ENCODE results near the gene TPD52L1. TPM values are rescaled to one million over a fixed set of nuclear protein-coding genes. Genes with fewer than 3 reads are reported as not detected.

TPD52L1 gene
- total and polyA plus RNA-seq, 3 experiments from 2014 or later = 0.18 TPM; not detected in 2

DNA sequence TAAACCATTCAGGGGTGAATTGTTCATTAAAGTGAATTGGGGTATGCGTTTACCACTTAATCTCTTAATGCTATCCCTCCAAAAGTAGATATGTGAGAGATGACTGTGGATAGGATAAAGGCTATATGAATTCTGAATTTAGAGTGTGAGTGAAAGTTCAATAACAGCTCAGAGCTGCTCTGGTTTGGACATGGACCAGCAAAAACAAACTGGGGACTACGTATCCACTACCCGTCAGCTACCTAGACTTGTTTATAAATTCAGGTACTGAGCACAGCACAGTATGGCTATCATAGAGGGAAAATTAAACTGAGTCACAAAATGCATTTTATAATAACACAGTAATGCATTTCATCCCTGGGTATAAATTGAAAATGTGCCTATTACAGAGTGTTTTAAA lies 103.8 kb downstream of the TPD52L1 start:
- Mint-ChIP-seq H3K9me3 (no peaks in the 10 kb centered on the region), H3K36me3 (no peaks in the 10 kb centered on the region), H3K27me3 (peaks cover 0 to 1% of the 10 kb centered on the region in 2 donors), H3K4me3 (no peak overlapping the region), H3K4me1 (no peaks in the 10 kb centered on the region), H3K27ac (no peak overlapping the region)
- ChIA-PET POLR2A (no interaction called here), CTCF (no interaction called here)
- Histone ChIP-seq H3K4me3 (ENCODE audit: low read length) (no peak overlapping the region), H3K27me3 (ENCODE audit: insufficient read depth, low read length, poor library complexity, severe bottlenecking) (no peaks in the 10 kb centered on the region), H3K9me3 (ENCODE audit: low read length) (no peaks in the 10 kb centered on the region), H3K4me1 (ENCODE audit: insufficient read depth, low read length) (no peaks in the 10 kb centered on the region), H3K36me3 (ENCODE audit: insufficient read depth, low read length) (no peaks in the 10 kb centered on the region), H3K27ac (ENCODE audit: low read depth, low read length) (no peak overlapping the region)
- no peak for DNase-seq

DNA sequence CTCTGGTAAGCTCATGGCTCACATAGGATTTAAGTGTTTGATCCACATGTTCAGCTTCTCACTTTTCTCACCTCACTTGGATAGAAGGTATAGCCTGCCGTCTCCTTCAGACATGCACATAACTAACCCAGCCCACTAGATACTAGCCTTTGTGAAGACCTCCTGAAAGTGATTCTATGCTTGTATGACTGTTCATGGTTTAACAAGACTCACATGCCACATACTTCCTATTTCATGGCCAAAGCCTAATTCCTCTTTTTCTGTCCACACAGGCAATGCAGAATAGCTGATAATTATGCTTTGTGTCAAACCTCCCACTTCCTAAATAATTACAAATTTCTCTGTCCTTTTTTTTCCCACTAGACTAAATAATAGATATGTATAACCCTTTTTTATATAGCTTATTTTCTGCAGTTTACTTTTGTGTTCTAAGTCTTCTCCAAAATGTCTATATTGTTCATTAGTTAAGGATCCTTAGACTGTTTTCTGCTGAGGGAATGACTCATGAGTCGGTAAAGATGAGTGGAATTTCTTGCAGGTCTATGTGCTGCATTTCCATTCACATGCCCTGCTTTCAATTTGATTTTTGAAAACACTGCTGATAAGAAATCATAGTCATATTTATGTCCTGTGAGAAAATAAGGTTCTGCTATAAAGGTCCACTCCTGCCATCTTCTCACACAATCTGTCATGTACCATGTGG lies 105.2 kb downstream of the TPD52L1 start:
- Mint-ChIP-seq H3K27me3 (no peaks in the 10 kb centered on the region), H3K9me3 (no peaks in the 10 kb centered on the region), H3K36me3 (no peaks in the 10 kb centered on the region), H3K4me1 (no peaks in the 10 kb centered on the region), H3K4me3 (no peak overlapping the region), H3K27ac (no peak overlapping the region)
- Histone ChIP-seq H3K4me3 (ENCODE audit: low read length) (no peak overlapping the region), H3K9me3 (ENCODE audit: low read length) (no peaks in the 10 kb centered on the region), H3K27me3 (ENCODE audit: insufficient read depth, low read length, poor library complexity, severe bottlenecking) (no peaks in the 10 kb centered on the region), H3K27ac (ENCODE audit: low read depth, low read length) (no peak overlapping the region), H3K4me1 (ENCODE audit: insufficient read depth, low read length) (no peaks in the 10 kb centered on the region), H3K36me3 (ENCODE audit: insufficient read depth, low read length) (no peaks in the 10 kb centered on the region)
- CTCF ChIA-PET = no interaction called here
- no peak for DNase-seq
- POLR2A ChIA-PET = no interaction called here

DNA sequence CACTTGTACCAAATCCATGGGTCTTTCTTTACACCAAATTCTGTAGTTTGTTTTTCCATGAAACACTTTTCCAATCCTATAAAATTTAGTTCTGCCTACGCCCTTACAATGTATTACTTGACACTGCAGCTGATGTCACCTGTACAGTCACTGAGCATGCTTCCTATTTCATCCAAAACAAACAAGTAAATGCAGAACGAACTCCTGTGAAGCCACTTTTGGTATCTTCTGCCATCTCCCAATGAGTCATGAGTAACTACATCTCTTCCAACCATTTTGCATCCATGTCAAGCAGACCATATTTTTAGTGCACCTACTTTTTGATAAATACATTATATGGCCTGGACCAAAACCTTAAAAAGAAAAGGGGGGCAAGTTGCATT lies 105.8 kb downstream of the TPD52L1 start:
- Mint-ChIP-seq H3K27me3 (no peaks in the 10 kb centered on the region), H3K4me1 (no peaks in the 10 kb centered on the region), H3K36me3 (no peaks in the 10 kb centered on the region), H3K27ac (no peak overlapping the region), H3K9me3 (no peaks in the 10 kb centered on the region), H3K4me3 (no peak overlapping the region)
- Histone ChIP-seq H3K9me3 (ENCODE audit: low read length) (no peaks in the 10 kb centered on the region), H3K27ac (ENCODE audit: low read depth, low read length) (no peak overlapping the region), H3K4me1 (ENCODE audit: insufficient read depth, low read length) (no peaks in the 10 kb centered on the region), H3K4me3 (ENCODE audit: low read length) (no peak overlapping the region), H3K36me3 (ENCODE audit: insufficient read depth, low read length) (no peaks in the 10 kb centered on the region), H3K27me3 (ENCODE audit: insufficient read depth, low read length, poor library complexity, severe bottlenecking) (no peaks in the 10 kb centered on the region)
- ChIA-PET POLR2A (no interaction called here), CTCF (no interaction called here)
- DNase-seq = no peak

DNA sequence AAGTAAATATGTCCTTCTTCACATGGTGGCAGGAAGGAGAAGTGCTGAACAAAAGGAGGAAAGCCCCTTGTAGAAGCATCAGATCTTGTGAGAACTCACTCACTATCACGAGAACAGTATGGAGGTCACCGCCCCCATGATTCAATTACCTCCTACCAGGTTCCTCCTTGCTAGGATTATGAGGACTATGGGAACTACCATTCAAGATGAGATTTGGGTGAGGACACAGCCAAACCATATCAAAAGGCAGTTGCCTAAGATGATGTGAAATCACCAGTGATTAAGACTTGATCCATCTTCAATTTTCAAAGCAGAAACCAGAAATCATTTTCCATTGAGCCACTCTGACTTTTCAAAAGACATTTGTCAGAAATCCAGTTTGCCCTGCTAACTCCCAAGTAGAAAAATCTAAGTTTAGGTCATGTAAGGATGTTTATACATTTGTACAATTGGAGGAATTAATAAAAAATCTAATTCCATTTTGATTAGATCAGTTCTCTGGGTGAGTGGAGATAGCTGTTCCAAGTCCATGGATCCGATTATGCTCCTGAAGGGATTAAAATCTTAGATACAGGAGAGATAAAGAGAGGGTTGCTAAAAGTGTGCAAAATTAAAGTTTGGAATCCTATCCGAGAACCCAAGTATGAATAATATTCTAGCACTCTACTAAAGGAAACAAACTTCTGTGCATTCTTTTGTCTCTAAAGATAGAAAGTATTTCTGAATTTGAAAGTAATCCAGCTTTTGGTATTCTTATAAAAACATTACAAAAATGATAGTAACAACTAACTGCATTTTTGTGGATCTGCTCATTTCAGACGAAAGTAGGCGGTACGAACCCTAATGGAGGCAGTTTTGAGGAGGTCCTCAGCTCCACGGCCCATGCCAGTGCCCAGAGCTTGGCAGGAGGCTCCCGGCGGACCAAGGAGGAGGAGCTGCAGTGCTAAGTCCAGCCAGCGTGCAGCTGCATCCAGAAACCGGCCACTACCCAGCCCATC lies 108.7 kb downstream of the TPD52L1 start:
- POLR2A ChIA-PET = no interaction called here
- CTCF ChIA-PET = no interaction called here

DNA sequence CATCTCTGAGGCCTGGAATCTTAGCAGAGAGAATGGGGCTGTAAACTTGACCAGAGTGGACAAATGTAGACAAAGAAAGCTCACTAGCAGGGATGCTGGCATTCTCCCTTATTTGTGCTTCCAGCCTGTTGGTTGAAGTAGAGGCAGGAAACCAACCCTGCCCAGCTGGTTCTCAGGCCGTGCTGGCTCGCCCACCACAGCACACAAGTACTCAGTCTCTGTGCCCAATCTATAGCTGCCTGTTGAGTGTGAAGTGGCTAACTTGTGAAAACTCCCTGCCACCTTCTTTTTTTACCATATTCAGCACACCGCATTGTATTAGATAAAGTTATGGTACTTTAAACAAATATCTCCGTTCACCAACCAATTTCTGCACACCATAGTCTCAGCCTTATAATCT lies 110.9 kb downstream of the TPD52L1 start:
- Histone ChIP-seq H3K36me3 (ENCODE audit: insufficient read depth, low read length) (no peaks in the 10 kb centered on the region), H3K27ac (ENCODE audit: low read depth, low read length) (no peak overlapping the region), H3K9me3 (ENCODE audit: low read length) (no peaks in the 10 kb centered on the region), H3K4me1 (ENCODE audit: insufficient read depth, low read length) (no peaks in the 10 kb centered on the region), H3K4me3 (ENCODE audit: low read length) (no peak overlapping the region), H3K27me3 (ENCODE audit: insufficient read depth, low read length, poor library complexity, severe bottlenecking) (no peaks in the 10 kb centered on the region)
- H3K36me3 Mint-ChIP-seq = no peaks in the 10 kb centered on the region
- peak overlapping the region in 1 of 7 donors; percentile 52 for H3K4me3 Mint-ChIP-seq
- H3K4me1 Mint-ChIP-seq = no peaks in the 10 kb centered on the region
- POLR2A ChIA-PET = no interaction called here
- peak overlapping the region in 1 of 8 donors; percentile 11 for H3K27ac Mint-ChIP-seq
- DNase-seq = no peak
- H3K27me3 Mint-ChIP-seq = no peaks in the 10 kb centered on the region
- CTCF ChIA-PET = no interaction called here
- H3K9me3 Mint-ChIP-seq = no peaks in the 10 kb centered on the region

More for the DNA sequence above, 108.7 kb downstream of the TPD52L1 start:
- Histone ChIP-seq H3K4me3 (ENCODE audit: low read length) (no peak overlapping the region), H3K36me3 (ENCODE audit: insufficient read depth, low read length) (no peaks in the 10 kb centered on the region), H3K9me3 (ENCODE audit: low read length) (no peaks in the 10 kb centered on the region), H3K27me3 (ENCODE audit: insufficient read depth, low read length, poor library complexity, severe bottlenecking) (no peaks in the 10 kb centered on the region), H3K27ac (ENCODE audit: low read depth, low read length) (no peak overlapping the region), H3K4me1 (ENCODE audit: insufficient read depth, low read length) (no peaks in the 10 kb centered on the region)
- H3K9me3 Mint-ChIP-seq = no peaks in the 10 kb centered on the region
- no peak for DNase-seq
- no peaks in the 10 kb centered on the region for H3K4me1 Mint-ChIP-seq
- H3K27ac Mint-ChIP-seq = peak overlapping the region in 2 of 8 donors; percentile 33 to 65
- H3K4me3 Mint-ChIP-seq = no peak overlapping the region
- no peaks in the 10 kb centered on the region for H3K36me3 Mint-ChIP-seq
- H3K27me3 Mint-ChIP-seq = no peaks in the 10 kb centered on the region

DNA sequence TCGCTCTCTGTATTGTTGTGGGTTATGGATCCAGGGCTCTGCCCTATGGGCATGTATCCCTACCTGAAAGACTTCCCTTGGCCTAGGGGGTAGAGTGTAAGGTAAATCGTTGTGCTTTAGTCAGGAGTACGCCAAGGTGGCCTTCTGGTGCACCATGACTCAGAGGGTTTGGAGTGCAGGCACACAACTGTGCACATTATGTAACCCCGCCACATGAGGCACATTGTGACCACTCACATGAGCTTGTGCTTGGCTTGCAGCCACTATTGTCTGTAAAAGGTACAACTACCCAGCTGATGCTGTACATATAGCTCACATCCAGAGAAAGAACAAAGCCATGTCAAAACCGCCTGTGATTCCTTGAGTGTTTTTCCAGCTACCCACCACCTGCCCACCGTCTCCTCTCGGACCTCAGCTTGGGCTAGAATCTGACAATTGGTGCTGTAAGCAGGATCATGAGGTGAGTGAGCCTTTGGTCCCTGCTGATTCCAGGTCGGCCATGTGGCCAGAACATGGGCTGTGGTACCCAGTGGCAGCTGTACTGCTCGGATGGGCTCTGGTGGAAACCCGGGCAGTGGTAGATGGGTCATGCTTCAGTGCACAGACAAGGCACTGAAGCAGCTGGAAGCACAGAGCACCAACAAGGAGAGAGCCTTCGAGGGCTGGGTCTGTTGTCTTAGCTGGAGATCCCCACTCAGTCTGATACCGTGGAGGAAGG lies 114.4 kb downstream of the TPD52L1 start:
- no peak overlapping the region for H3K4me3 ChIP-seq (ENCODE audit: low read length)
- H3K27ac Mint-ChIP-seq = no peak overlapping the region
- H3K9me3 Mint-ChIP-seq = no peaks in the 10 kb centered on the region
- no peaks in the 10 kb centered on the region for H3K9me3 ChIP-seq (ENCODE audit: low read length)
- ChIA-PET CTCF (interaction anchor here (1.4 kb wide), 1 partner anchor 9 kb away, joined by 3 read pairs; no protein-coding TSS in a partner anchor), POLR2A (no interaction called here)
- H3K4me1 Mint-ChIP-seq = no peaks in the 10 kb centered on the region
- no peaks in the 10 kb centered on the region for H3K27me3 ChIP-seq (ENCODE audit: insufficient read depth, low read length, poor library complexity, severe bottlenecking)
- peaks cover under 1% of the 10 kb centered on the region for H3K36me3 ChIP-seq (ENCODE audit: insufficient read depth, low read length)
- H3K36me3 Mint-ChIP-seq = peaks cover 8 to 15% (median 13%) of the 10 kb centered on the region in 3 donors
- no peaks in the 10 kb centered on the region for H3K27me3 Mint-ChIP-seq
- no peak overlapping the region for H3K27ac ChIP-seq (ENCODE audit: low read depth, low read length)
- no peak for DNase-seq
- H3K4me1 ChIP-seq (ENCODE audit: insufficient read depth, low read length) = no peaks in the 10 kb centered on the region
- no peak overlapping the region for H3K4me3 Mint-ChIP-seq

DNA sequence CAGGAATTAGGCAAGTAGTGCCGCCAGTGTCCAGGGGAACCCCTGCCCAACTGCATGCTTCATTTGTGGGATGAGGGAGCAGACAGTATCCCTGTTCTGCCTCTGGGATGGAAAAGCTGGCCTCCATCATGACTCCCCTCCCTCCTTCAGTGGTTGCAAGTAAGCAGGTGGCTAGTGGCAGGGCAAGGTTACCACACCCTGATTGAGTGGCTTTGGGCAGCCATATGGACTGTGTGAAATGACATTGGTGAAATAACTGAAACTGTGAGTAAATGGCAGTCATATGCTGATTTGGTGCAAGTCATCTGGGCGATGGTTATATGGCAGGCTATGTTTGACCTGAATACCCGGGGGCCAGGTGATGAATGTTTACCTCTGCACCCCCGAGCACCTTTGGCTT lies 115.2 kb downstream of the TPD52L1 start:
- Histone ChIP-seq H3K36me3 (ENCODE audit: insufficient read depth, low read length) (peaks cover 5% of the 10 kb centered on the region), H3K27ac (ENCODE audit: low read depth, low read length) (no peak overlapping the region), H3K9me3 (ENCODE audit: low read length) (no peaks in the 10 kb centered on the region), H3K27me3 (ENCODE audit: insufficient read depth, low read length, poor library complexity, severe bottlenecking) (no peaks in the 10 kb centered on the region), H3K4me3 (ENCODE audit: low read length) (no peak overlapping the region), H3K4me1 (ENCODE audit: insufficient read depth, low read length) (no peaks in the 10 kb centered on the region)
- Mint-ChIP-seq H3K27me3 (no peaks in the 10 kb centered on the region), H3K9me3 (no peaks in the 10 kb centered on the region), H3K36me3 (peaks cover 8 to 23% (median 15%) of the 10 kb centered on the region in 3 donors), H3K4me3 (no peak overlapping the region), H3K4me1 (no peaks in the 10 kb centered on the region), H3K27ac (peak overlapping the region in 1 of 8 donors; percentile 63)
- no peak for DNase-seq
- ChIA-PET POLR2A (no interaction called here), CTCF (interaction anchor here (1.4 kb wide), 1 partner anchor 9 kb away, joined by 3 read pairs; no protein-coding TSS in a partner anchor)
